Loucy (cell line): ENCODE results near the gene APLF.

Experiments
- H2AFZ ChIP-seq: fragments of 200-600 bp; sonication (generic); 2 replicates; pipeline ENCODE4 v1.6.0; 2016; ENCODE audit warnings: antibody characterized with exemption, mild to moderate bottlenecking, low read length, moderate library complexity
- H3F3A ChIP-seq: fragments of 200-600 bp; 2 replicates; pipeline ENCODE4 v1.6.0; 2016; ENCODE audit warnings: antibody characterized with exemption, low read depth, mild to moderate bottlenecking
- H3K27me3 ChIP-seq: fragments of 200-600 bp; sonication (generic); 2 replicates; pipeline ENCODE4 v1.6.1; 2014; ENCODE audit warnings: low read length, mild to moderate bottlenecking; ENCODE audit not compliant: insufficient read depth, poor library complexity, severe bottlenecking
- H3K36me3 ChIP-seq: fragments of 200-600 bp; sonication (generic); 2 replicates; pipeline ENCODE4 v1.6.1; 2016; ENCODE audit warnings: low read length; ENCODE audit not compliant: insufficient read depth
- H3K4me1 ChIP-seq: fragments of 200-600 bp; sonication (generic); 2 replicates; pipeline ENCODE4 v1.5.1; 2014; ENCODE audit warnings: low read length, mild to moderate bottlenecking; ENCODE audit not compliant: insufficient read depth, poor library complexity, severe bottlenecking
- H3K4me2 ChIP-seq: fragments of 200-600 bp; sonication (generic); 2 replicates; pipeline ENCODE4 v1.6.0; 2014; ENCODE audit warnings: antibody characterized with exemption, low read length, low read depth, mild to moderate bottlenecking; ENCODE audit not compliant: poor library complexity, severe bottlenecking
- H3K4me3 ChIP-seq: fragments of 200-600 bp; sonication (generic); 2 replicates; pipeline ENCODE4 v1.5.1; 2014; ENCODE audit warnings: low read length, mild to moderate bottlenecking, mixed read lengths; ENCODE audit not compliant: poor library complexity, severe bottlenecking
- H3K79me2 ChIP-seq: fragments of 200-600 bp; sonication (generic); 2 replicates; pipeline ENCODE4 v1.6.1; 2014; ENCODE audit warnings: low read length; ENCODE audit not compliant: insufficient read depth
- H3K9ac ChIP-seq: fragments of 200-600 bp; sonication (generic); 2 replicates; pipeline ENCODE4 v1.6.0; 2014; ENCODE audit warnings: mild to moderate bottlenecking, low read depth, low read length, moderate library complexity; ENCODE audit not compliant: poor library complexity, severe bottlenecking
- H3K9me2 ChIP-seq: fragments of 200-600 bp; sonication (generic); replicated peaks from 2 replicates; pipeline ENCODE4 v1.6.1; 2016; ENCODE audit warnings: low read depth, low read length, mixed read lengths
- H3K9me3 ChIP-seq: fragments of 200-600 bp; sonication (generic); 2 replicates; pipeline ENCODE4 v1.6.1; 2014; ENCODE audit warnings: mild to moderate bottlenecking, antibody characterized with exemption, low read length, low read depth; ENCODE audit not compliant: insufficient read depth
- H4K20me1 ChIP-seq: fragments of 200-600 bp; sonication (generic); 2 replicates; pipeline ENCODE4 v1.6.0; 2014; ENCODE audit warnings: antibody characterized with exemption, low read length, mild to moderate bottlenecking; ENCODE audit not compliant: insufficient read depth, poor library complexity, severe bottlenecking
- CTCF ChIP-seq: fragments of 200-600 bp; sonication (generic); conservative IDR thresholded peaks from 2 replicates; pipeline ENCODE4 v1.5.1; 2014; ENCODE audit warnings: mild to moderate bottlenecking, antibody characterized with exemption, low read length
- EZH2phosphoT487 ChIP-seq: fragments of 200-600 bp; IDR thresholded peaks from 2 replicates; pipeline ENCODE4 v1.6.1; 2018; ENCODE audit warnings: antibody characterized with exemption, mild to moderate bottlenecking, moderate library complexity, borderline replicate concordance

The APLF gene

GRCh38 chr2:68463287-68463877, 4.0 kb upstream of the APLF start:
- peak; percentile 81 for TF ChIP-seq CTCF
- TF ChIP-seq EZH2phosphoT487 = no peak
- H2AFZ ChIP-seq = no peak overlapping the region
- H3K4me3 ChIP-seq = no peak overlapping the region
- peaks cover 17% of the 10 kb centered on the region for H3K4me1 ChIP-seq
- H3K79me2 ChIP-seq = peaks cover 8% of the 10 kb centered on the region; the same call in 1 of the 2 replicates
- H3K9me3 ChIP-seq = no peaks in the 10 kb centered on the region
- no peaks in the 10 kb centered on the region for H4K20me1 ChIP-seq
- H3F3A ChIP-seq = no peaks in the 10 kb centered on the region
- no peaks in the 10 kb centered on the region for H3K27me3 ChIP-seq
- no peaks in the 10 kb centered on the region for H3K36me3 ChIP-seq
- H3K4me2 ChIP-seq = peak overlapping the region; percentile 30
- H3K9me2 ChIP-seq = no peaks in the 10 kb centered on the region
- no peak overlapping the region for H3K9ac ChIP-seq

GRCh38 chr2:68464651-68465050, 2.7 kb upstream of the APLF start:
- Histone ChIP-seq H2AFZ (no peak overlapping the region), H3K4me2 (no peak overlapping the region), H4K20me1 (no peaks in the 10 kb centered on the region), H3K9me2 (no peaks in the 10 kb centered on the region), H3K36me3 (no peaks in the 10 kb centered on the region), H3K9me3 (no peaks in the 10 kb centered on the region), H3K79me2 (peaks cover 18% of the 10 kb centered on the region), H3K4me1 (peaks cover 27% of the 10 kb centered on the region), H3F3A (no peaks in the 10 kb centered on the region), H3K4me3 (no peak overlapping the region), H3K9ac (no peak overlapping the region), H3K27me3 (no peaks in the 10 kb centered on the region)
- TF ChIP-seq CTCF (no peak), EZH2phosphoT487 (no peak)

- no peaks in the 10 kb centered on the region for H3K36me3 ChIP-seq
- H3K4me1 ChIP-seq = peaks cover 32% of the 10 kb centered on the region
- H3K79me2 ChIP-seq = peaks cover 24% of the 10 kb centered on the region
- H3K4me2 ChIP-seq = peak overlapping the region; percentile 95
- H3K9me2 ChIP-seq = no peaks in the 10 kb centered on the region
- H2AFZ ChIP-seq = no peak overlapping the region
- peak overlapping the region; percentile 82 for H3K9ac ChIP-seq
- no peaks in the 10 kb centered on the region for H4K20me1 ChIP-seq
- H3K9me3 ChIP-seq = no peaks in the 10 kb centered on the region
- no peaks in the 10 kb centered on the region for H3F3A ChIP-seq
- no peak for TF ChIP-seq CTCF
- TF ChIP-seq EZH2phosphoT487 = no peak
- no peaks in the 10 kb centered on the region for H3K27me3 ChIP-seq
- peak overlapping the region; percentile 90 for H3K4me3 ChIP-seq
Observed at GRCh38 chr2:68465081-68465916, 2.1 kb upstream of the APLF start.
